GM18508 (cell line): ENCODE data around the gene OR51D1.

Experiments used
- ATAC-seq: cut with Tn5 transposase; IDR thresholded peaks from one replicate; pipeline ENCODE4 v1.9.1; 2021; ENCODE audit warnings: moderate number of reproducible peaks; ENCODE audit not compliant: insufficient read depth, unreplicated experiment

The OR51D1 gene

GRCh38 chr11:4643682-4644081 is 6.4 kb downstream of the OR51D1 start, which contains the start of gene OR51E1:
OR51E1 (plus strand) TSS chr11:4643982; CDS start chr11:4652527, 8,545 bp downstream.
- ATAC-seq, result no peak

- ATAC-seq, result no peak
Observed at GRCh38 chr11:4644233-4644632, 7.0 kb downstream of the OR51D1 start.

GRCh38 chr11:4645974-4646373 is 8.7 kb downstream of the OR51D1 start:
- no peak for ATAC-seq

DNA sequence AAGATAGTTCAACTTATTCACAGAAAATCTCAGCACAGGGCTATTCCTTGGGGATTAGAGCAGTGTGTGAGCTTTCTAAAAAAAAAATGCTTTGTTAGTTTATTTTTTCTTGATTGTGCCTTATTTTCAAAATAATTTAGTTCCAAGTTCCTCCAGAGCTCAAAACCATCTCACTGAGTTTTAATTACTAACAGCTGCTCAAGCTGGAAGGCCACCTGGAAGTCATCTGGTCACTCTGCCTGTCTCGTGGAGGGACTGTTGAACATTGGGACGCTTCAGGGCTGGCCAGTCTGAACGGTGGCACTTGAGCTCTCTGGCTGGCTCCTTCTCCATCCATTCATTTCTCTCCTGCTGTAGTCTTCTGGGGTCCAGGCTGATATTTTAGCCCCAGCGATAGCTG is 10.5 kb downstream of the OR51D1 start:
- no peak for ATAC-seq

DNA sequence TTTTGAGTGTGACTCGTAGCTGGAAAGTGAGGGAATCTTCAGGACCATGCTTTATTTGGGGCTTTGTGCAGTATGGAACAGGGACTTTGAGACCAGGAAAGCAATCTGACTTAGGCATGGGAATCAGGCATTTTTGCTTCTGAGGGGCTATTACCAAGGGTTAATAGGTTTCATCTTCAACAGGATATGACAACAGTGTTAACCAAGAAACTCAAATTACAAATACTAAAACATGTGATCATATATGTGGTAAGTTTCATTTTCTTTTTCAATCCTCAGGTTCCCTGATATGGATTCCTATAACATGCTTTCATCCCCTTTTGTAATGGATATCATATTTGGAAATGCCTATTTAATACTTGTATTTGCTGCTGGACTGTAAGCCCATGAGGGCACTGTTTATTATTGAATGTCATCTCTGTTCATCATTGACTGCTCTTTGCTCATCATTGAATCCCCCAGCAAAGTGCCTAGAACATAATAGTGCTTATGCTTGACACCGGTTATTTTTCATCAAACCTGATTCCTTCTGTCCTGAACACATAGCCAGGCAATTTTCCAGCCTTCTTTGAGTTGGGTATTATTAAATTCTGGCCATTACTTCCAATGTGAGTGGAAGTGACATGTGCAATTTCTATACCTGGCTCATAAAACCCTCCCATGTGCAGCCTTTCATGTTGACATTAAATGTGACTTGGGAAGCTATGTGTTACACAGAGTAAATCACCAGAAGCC is 17.5 kb downstream of the OR51D1 start:
- no peak for ATAC-seq

DNA sequence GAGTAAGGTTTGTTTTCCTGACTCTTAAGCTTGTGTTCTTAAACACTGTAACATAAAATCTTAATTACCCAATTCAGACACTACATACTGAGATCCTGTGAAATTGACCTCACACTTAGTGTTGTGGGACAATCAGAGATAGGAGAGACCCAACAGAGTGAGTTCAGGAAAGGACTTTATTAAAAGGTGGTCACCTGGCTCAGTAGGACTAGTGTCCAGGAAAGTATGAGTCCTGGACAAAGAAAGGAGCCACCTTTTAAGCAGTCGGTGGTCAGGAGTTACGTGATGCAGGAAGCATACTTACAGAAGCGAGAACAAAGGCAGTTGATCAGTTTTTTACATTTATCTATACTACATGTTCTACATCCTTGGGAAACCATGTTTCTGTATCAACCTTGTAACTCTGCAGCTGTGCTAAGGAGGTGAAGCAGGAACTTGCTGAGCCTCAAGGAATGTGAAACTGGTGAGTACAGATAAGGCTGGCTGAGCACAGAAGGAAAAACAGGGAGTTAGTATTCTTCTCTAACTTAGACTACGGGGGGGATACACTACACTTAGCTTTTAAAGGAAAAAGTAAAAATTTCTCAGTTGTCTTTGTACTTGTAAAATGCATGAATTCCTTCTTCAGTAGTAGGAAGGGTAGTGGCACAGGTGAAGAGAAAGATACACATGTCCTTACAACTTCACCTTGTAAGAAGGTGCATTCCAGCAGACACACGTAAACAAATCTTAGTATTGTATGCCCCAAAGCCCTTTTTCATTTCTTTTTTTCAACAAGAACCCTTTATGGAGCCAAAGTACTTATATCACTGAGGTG is 21.6 kb downstream of the OR51D1 start:
- ATAC-seq, result no peak

- no peak for ATAC-seq
Observed at GRCh38 chr11:4662876-4663275, 25.6 kb downstream of the OR51D1 start.

GRCh38 chr11:4664183-4664582 is 26.9 kb downstream of the OR51D1 start:
- ATAC-seq, result no peak

DNA sequence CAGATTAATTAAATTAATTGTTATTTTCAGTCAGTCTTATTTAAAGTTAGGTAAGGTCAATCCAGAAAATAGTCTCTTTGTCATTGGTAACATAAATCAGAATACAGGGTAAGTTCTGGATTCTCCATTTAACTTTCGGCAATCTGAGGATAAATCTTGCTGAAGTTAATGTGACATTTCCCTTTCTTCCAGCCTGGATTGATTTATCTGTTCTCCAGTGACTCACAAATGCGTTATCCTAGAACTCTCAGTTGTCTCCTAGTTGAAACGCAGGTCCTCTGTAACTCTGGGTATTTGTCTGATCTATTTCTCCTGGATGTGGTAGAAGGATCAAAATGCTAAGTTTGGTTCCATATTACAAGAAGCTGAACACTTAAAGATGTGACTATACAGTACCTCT is 27.5 kb downstream of the OR51D1 start:
- ATAC-seq, result no peak

- ATAC-seq, result no peak
Observed at GRCh38 chr11:4665424-4665823, 28.1 kb downstream of the OR51D1 start.

DNA sequence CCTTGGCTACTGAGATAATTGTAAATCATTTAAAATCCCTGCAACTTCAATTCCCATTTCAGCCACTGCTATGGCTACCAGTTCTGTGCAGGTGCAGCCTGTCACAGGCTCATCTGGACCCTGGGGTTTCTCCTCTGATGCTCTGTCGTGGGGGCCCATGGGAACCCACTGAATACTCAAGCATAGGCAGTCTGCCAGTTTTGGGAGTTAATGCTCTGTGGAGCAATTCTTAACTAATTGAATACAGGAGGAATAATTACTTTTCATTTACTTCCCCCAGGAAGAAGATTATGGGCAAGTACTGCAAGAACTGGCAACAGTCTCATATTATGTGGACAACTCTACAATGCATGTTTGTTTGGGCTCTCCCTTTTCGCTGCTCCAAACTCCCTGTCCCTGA is 34.5 kb downstream of the OR51D1 start:
- ATAC-seq, result no peak

- no peak for ATAC-seq
Observed at GRCh38 chr11:4672470-4672869, 35.2 kb downstream of the OR51D1 start.

GRCh38 chr11:4673781-4674180 is 36.5 kb downstream of the OR51D1 start:
- ATAC-seq, result no peak

DNA sequence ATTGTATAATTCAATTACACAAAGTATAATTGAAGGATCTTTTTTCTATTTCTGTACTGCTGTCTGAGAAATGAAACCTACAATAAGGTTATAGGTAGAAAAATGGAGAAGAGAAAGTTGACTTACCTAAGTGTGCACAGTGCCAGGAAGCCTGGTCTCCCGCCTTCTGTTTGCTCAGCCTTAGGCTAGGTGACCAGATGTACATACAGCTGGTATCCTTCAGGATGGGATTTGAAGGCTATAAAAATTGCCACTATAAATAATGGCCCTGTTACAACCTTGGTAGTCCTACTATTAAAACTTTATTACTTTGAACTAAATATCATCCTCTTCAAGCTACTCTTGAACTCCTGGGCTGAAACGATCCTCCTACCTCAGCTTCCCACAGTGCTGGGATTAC is 40.7 kb downstream of the OR51D1 start:
- ATAC-seq, result no peak

GRCh38 chr11:4680341-4680740 is 43.1 kb downstream of the OR51D1 start:
- ATAC-seq, result no peak

DNA sequence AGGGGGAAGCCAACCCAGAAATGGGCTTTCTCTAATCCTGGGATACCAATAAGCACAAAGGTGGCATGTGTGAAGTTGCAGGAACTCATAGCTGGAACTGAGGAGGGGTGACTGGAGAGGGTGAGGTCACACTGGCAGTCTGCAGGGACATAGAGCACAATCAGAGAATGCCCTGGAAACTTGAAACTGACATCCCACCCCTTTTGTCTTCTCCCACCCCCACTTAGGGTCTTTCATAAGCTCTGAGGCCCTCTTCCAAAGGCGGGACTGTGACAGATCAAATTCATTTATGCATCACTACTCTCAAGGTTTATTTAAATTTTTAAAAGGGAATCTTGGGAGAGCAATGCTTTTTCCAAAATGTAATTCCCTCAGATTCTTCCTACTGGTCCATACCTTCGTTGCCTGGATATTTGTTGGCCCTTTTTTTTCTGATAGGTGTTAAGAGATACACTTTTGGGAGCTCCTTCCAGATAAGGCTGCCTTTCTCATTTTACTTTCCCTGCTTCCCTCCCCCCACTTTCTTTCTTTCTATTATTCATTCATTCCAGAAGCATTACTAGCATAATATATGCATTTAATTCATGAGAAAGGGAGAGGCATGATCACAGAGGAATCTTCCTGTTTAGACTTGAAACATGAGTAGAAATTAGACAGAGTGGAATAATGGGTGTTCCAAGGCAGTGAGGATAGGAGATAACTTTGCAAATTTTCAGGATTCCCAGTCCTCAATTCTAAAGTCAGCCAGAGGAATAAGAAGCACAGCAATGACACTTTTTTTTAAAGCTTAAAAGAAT is 45.5 kb downstream of the OR51D1 start:
- ATAC-seq, result no peak

GRCh38 chr11:4684631-4685285 is 47.5 kb downstream of the OR51D1 start:
- ATAC-seq, result no peak
